WERI-Rb-1 (cell line): ENCODE results near the gene ANKHD1.

Experiments used
- DNase-seq: peaks from one replicate; pipeline ENCODE4 v3.0.0-alpha.2; 2020
- H3K27ac ChIP-seq: fragments of 250-450 bp; sonication (Bioruptor Pico); 2 replicates; pipeline ENCODE4 v1.5.1; 2020; ENCODE audit warnings: mild to moderate bottlenecking, moderate library complexity
- H3K27me3 ChIP-seq: fragments of 250-450 bp; sonication (Bioruptor Pico); 2 replicates; pipeline ENCODE4 v1.5.1; 2021; ENCODE audit warnings: mild to moderate bottlenecking, low read depth, moderate library complexity; ENCODE audit not compliant: insufficient read depth, severe bottlenecking
- H3K36me3 ChIP-seq: fragments of 250-450 bp; sonication (Bioruptor Pico); 2 replicates; pipeline ENCODE4 v1.5.1; 2020; ENCODE audit warnings: mild to moderate bottlenecking, moderate library complexity
- H3K4me3 ChIP-seq: 2 replicates; pipeline ENCODE4 v1.5.1; 2011; ENCODE audit warnings: low read depth, mild to moderate bottlenecking, control low read depth, low read length
- H3K9me3 ChIP-seq: fragments of 250-450 bp; sonication (Bioruptor Pico); 2 replicates; pipeline ENCODE4 v1.5.1; 2021; ENCODE audit warnings: mild to moderate bottlenecking, moderate library complexity; ENCODE audit not compliant: severe bottlenecking
- CTCF ChIP-seq: IDR thresholded peaks from 2 replicates; pipeline ENCODE4 v1.5.1; 2011; ENCODE audit warnings: low read depth, mild to moderate bottlenecking, control low read depth, inconsistent platforms, low read length

ANKHD1 gene

GRCh38 chr5:140502834-140503233, 101.2 kb downstream of the ANKHD1 start:
- Histone ChIP-seq H3K27me3 (no peaks in the 10 kb centered on the region), H3K36me3 (peaks cover 39% of the 10 kb centered on the region), H3K27ac (no peak overlapping the region), H3K4me3 (no peak overlapping the region), H3K9me3 (no peaks in the 10 kb centered on the region)
- DNase-seq = no peak
- TF ChIP-seq CTCF = no peak

- Histone ChIP-seq H3K36me3 (peaks cover 91% of the 10 kb centered on the region), H3K4me3 (no peak overlapping the region), H3K27me3 (no peaks in the 10 kb centered on the region), H3K9me3 (no peaks in the 10 kb centered on the region), H3K27ac (no peak overlapping the region)
- no peak for TF ChIP-seq CTCF
- DNase-seq = no peak
Observed at GRCh38 chr5:140509898-140510297, 108.3 kb downstream of the ANKHD1 start.

GRCh38 chr5:140513124-140513523, 111.5 kb downstream of the ANKHD1 start:
- no peak for TF ChIP-seq CTCF
- Histone ChIP-seq H3K4me3 (no peak overlapping the region), H3K27me3 (no peaks in the 10 kb centered on the region), H3K36me3 (peaks cover 78% of the 10 kb centered on the region), H3K9me3 (no peaks in the 10 kb centered on the region), H3K27ac (no peak overlapping the region)
- DNase-seq = no peak

GRCh38 chr5:140524003-140524402, 122.4 kb downstream of the ANKHD1 start:
- H3K4me3 ChIP-seq = no peak overlapping the region
- peaks cover 58% of the 10 kb centered on the region for H3K36me3 ChIP-seq
- TF ChIP-seq CTCF = no peak
- H3K27me3 ChIP-seq = no peaks in the 10 kb centered on the region
- no peak overlapping the region for H3K27ac ChIP-seq
- DNase-seq = no peak
- no peaks in the 10 kb centered on the region for H3K9me3 ChIP-seq

- Histone ChIP-seq H3K36me3 (peaks cover 91% of the 10 kb centered on the region), H3K27ac (no peak overlapping the region), H3K27me3 (no peaks in the 10 kb centered on the region), H3K9me3 (no peaks in the 10 kb centered on the region), H3K4me3 (no peak overlapping the region)
- no peak for TF ChIP-seq CTCF
- no peak for DNase-seq
Observed at GRCh38 chr5:140540227-140540626, 138.6 kb downstream of the ANKHD1 start.

GRCh38 chr5:140542972-140543371, 141.3 kb downstream of the ANKHD1 start:
- peaks cover 71% of the 10 kb centered on the region for H3K36me3 ChIP-seq
- no peaks in the 10 kb centered on the region for H3K9me3 ChIP-seq
- H3K4me3 ChIP-seq = no peak overlapping the region
- no peak for DNase-seq
- no peak for TF ChIP-seq CTCF
- no peak overlapping the region for H3K27ac ChIP-seq
- no peaks in the 10 kb centered on the region for H3K27me3 ChIP-seq
